ENCODE measurements around the gene TMPRSS7.

TMPRSS7 gene

GRCh38 chr3:112093180-112093522 lies 58.6 kb downstream of the TMPRSS7 start:
- in situ Hi-C loops (cut with HindIII; ENCODE audit: low sequenced_read_pairs) = no loop called here

GRCh38 chr3:112095731-112096130 lies 61.2 kb downstream of the TMPRSS7 start:
- in situ Hi-C loops (cut with HindIII; ENCODE audit: low sequenced_read_pairs) = no loop called here

GRCh38 chr3:112096176-112096575 lies 61.6 kb downstream of the TMPRSS7 start:
- in situ Hi-C loops (cut with HindIII; ENCODE audit: low sequenced_read_pairs) = no loop called here

DNA sequence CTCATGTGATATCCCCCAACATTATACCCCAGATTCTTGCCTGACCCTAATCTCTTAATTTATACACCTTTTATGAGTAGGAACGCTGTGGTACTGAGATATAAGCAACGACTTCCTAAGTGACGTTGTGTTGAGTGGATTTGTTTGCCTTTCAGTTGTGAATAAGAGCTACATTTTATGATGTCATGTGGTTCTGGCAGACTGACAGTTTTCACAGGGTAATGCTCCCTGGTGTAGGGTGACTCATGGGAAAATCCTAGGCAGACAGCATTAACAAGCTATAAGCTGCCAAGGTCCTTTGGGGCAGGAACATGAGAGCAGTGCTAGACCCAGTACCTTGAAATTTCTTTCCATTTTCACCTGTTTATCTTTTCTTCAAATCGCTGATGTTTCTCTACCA lies 62.8 kb downstream of the TMPRSS7 start:
- in situ Hi-C loops (cut with HindIII; ENCODE audit: low sequenced_read_pairs) = no loop called here

DNA sequence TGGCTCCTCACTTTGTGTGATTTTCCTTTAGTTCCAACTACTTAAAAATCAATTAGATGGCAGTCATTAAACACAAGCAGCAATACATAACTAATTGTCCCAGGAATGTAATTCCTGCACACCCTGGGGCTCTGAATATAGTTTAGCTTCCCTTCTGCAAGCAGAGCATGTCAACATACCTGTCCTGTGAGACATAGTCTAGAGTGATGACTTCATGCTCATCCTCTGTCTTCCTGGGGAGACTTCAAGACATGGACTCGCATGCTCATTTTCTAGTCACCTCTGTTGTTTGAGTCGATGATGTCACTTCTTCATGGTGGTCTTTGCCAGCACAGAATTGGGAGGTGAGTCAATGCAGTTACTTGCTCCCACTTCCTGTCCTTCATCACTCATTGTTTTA lies 67.4 kb downstream of the TMPRSS7 start:
- in situ Hi-C loops (cut with HindIII; ENCODE audit: low sequenced_read_pairs) = no loop called here

GRCh38 chr3:112104774-112105173 lies 70.2 kb downstream of the TMPRSS7 start:
- in situ Hi-C loops (cut with HindIII; ENCODE audit: low sequenced_read_pairs) = no loop called here

DNA sequence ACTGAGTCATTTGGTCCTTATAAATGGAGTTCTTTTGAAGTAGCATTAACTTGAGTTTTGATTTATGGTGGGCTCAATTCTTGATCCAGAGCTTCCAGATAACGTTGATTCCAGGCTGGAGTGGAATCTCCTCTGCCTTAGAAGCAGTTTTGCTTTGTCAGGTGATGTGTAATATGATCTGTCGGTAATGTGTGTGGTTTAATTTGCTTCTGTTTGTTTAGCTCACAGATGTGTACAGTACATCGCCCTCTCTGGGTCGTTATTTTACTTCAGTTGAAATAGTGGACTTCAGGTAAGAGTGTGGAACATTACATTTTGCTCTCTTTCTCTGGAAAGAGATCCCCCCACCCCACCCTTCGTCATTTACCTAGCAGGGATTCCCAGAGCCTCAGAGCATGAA lies 74.8 kb downstream of the TMPRSS7 start:
- in situ Hi-C loops (cut with HindIII; ENCODE audit: low sequenced_read_pairs) = no loop called here

GRCh38 chr3:112111785-112112402 lies 77.4 kb downstream of the TMPRSS7 start:
- in situ Hi-C loops (cut with HindIII; ENCODE audit: low sequenced_read_pairs) = no loop called here

GRCh38 chr3:112114576-112115160 lies 80.1 kb downstream of the TMPRSS7 start:
- in situ Hi-C loops (cut with HindIII; ENCODE audit: low sequenced_read_pairs) = no loop called here

GRCh38 chr3:112115161-112115739 lies 80.7 kb downstream of the TMPRSS7 start:
- in situ Hi-C loops (cut with HindIII; ENCODE audit: low sequenced_read_pairs) = no loop called here

GRCh38 chr3:112115806-112116383 lies 81.4 kb downstream of the TMPRSS7 start:
- in situ Hi-C loops (cut with HindIII; ENCODE audit: low sequenced_read_pairs) = no loop called here

DNA sequence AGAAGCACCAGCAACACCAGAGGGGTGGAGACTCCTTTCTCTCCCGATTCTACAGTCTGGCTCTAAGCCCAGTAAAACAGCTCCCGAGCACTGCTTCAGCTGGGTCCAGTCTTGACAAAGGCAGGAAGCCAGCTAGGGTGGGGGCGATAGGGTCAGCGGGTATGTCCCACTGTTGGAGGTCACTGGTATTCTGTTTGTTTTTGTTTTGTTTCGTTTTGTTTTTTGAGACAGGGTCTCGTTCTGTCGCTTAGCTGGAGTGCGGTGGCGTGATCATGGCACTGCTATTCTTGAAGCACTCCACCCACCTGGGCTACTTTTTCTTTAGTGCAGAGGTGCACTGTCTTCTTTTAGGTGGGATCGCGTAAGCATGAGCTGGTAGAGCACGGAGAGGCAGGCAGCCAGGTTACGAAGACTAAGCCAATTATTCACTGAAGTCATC lies 82.2 kb downstream of the TMPRSS7 start:
- in situ Hi-C loops (cut with HindIII; ENCODE audit: low sequenced_read_pairs) = no loop called here

DNA sequence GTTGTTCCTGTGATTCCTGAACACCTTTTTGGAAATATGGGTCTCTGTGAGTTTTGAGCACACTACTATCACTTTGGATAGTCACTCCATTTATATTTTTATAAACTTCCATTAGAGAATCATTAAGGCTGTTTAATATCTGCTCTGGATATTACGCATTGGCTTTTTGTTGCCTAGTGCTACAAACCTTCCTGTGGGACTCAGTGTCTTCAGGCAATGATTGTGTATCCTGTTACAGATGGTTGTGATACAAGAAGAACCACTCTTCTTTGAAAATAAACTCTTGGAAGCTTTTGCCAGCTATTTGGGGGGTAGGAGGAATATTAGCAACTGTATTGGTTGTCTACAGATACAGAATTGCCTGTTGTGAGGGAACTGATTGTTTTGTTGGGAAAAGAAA lies 82.9 kb downstream of the TMPRSS7 start:
- in situ Hi-C loops (cut with HindIII; ENCODE audit: low sequenced_read_pairs) = no loop called here

GRCh38 chr3:112117841-112118571 lies 83.5 kb downstream of the TMPRSS7 start:
- in situ Hi-C loops (cut with HindIII; ENCODE audit: low sequenced_read_pairs) = no loop called here

GRCh38 chr3:112119962-112120836 lies 85.7 kb downstream of the TMPRSS7 start:
- in situ Hi-C loops (cut with HindIII; ENCODE audit: low sequenced_read_pairs) = no loop called here

DNA sequence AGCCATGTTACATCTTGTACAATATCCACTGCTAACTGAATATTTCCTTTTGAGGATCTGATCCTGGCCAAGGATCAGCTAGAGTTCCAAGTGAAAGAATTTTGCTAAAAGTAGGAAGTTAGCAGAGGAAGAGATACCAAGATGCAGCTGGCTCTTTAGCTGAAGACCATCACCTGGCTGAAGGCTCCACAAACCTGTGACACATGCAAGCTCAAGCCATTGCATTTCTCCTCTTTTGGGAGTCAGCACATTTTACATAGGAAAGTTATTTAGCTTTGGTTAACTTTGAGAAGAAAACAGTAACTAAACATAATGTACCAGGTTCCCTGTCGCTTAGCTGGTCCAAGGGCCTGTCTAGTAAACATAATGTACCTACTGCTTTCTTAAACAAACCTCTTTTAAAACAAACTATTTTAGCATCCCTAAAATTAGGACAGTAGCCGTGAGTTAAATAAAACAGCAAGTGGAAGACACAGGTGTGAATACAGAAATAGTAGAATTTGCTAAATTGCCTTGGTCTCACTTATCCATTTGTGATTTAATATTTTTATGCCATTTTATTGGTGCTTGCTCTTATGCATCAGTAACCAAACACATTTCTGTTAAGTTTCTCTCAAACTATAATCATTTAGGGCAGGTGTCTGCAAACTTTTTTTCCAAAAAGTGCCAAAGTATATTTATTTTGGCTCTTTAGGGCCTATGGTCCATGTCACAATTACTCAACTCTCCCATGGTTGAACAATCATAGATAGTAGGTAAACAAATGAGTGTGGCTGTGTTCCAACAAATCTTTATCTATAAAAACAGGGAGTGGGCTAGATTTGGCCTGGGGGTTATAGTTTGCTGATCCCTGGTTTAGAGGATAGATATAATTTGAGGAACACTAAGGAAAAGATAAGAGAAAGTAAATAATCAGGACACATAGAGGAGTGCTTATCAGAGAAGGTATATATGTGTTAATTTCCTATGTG lies 87.3 kb downstream of the TMPRSS7 start:
- in situ Hi-C loops (cut with HindIII; ENCODE audit: low sequenced_read_pairs) = no loop called here

- in situ Hi-C loops (cut with HindIII; ENCODE audit: low sequenced_read_pairs) = no loop called here
These were observed 88.3 kb downstream of the TMPRSS7 start for GRCh38 chr3:112122870-112123269.

- in situ Hi-C loops (cut with HindIII; ENCODE audit: low sequenced_read_pairs) = no loop called here
These were observed 89.0 kb downstream of the TMPRSS7 start for GRCh38 chr3:112123548-112123947.

DNA sequence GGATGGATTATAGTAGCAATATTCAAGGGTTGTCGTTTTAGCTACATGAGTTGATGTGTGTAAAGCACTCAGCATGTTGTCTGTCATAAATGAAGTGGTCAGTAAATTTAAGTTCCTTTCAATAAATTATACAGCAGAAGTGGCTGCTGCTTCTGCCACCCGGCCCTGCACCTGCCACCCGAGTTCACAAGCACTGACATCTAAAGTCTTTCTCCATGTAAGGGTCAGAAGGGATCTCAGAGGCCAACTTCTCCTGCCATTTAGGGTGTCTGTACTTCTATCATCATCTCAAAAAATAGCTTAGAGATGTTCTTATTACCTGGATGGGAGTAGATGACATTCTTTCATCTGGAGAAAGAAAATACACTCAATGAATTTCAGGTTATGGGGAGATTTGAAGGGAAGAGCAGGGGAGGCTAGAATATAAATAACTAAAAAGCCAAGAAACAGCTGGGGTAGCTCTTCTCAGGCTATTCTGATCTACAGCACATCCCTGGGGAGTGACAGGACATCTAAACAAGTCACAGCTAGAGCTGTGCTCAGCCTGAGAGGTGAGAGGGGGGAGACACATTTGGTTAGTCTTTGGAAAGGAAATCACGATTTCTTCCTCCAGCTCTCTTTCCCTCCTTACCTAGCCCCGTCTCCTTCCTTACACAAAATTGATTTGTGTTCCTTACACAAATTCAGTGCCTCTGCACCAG lies 90.5 kb downstream of the TMPRSS7 start:
- in situ Hi-C loops (cut with HindIII; ENCODE audit: low sequenced_read_pairs) = no loop called here

All from endothelial cell of hepatic sinusoid (primary cell).